H9 (cell line): ENCODE data around the gene ALCAM. TPM values are rescaled to one million over a fixed set of nuclear protein-coding genes. Genes with fewer than 3 reads are reported as not detected.

Source experiments
- DNase-seq: peaks from one replicate; pipeline ENCODE4 v3.0.0-alpha.2; 2017
- H2AFZ ChIP-seq: one replicate; pipeline ENCODE4 v1.6.1; 2013; ENCODE audit warnings: mild to moderate bottlenecking, low read length, control low read depth, moderate library complexity
- H2AK5ac ChIP-seq: 2 replicates; pipeline ENCODE4 v1.6.1; 2013; ENCODE audit warnings: low read length, control low read depth, mixed read lengths; ENCODE audit not compliant: insufficient read length
- H2BK120ac ChIP-seq: one replicate; pipeline ENCODE4 v1.6.1; 2013; ENCODE audit warnings: low read depth, mild to moderate bottlenecking, low read length, control low read depth, inconsistent platforms; ENCODE audit not compliant: poor library complexity, severe bottlenecking
- H2BK12ac ChIP-seq: 2 replicates; pipeline ENCODE4 v1.6.1; 2013; ENCODE audit warnings: low read length, control low read depth, mixed read lengths, low read depth; ENCODE audit not compliant: insufficient read length
- H2BK15ac ChIP-seq: 2 replicates; pipeline ENCODE4 v1.6.1; 2013; ENCODE audit warnings: low read depth, low read length, control low read depth
- H2BK20ac ChIP-seq: one replicate; pipeline ENCODE4 v1.6.1; 2013; ENCODE audit warnings: low read depth, mild to moderate bottlenecking, low read length, control low read depth, inconsistent platforms; ENCODE audit not compliant: poor library complexity, severe bottlenecking
- H2BK5ac ChIP-seq: 2 replicates; pipeline ENCODE4 v1.6.1; 2013; ENCODE audit warnings: low read length, control low read depth, mixed read lengths; ENCODE audit not compliant: insufficient read length
- H3K14ac ChIP-seq: 2 replicates; pipeline ENCODE4 v1.6.1; 2013; ENCODE audit warnings: low read length, control low read depth; ENCODE audit not compliant: insufficient read depth
- H3K18ac ChIP-seq: 2 replicates; pipeline ENCODE4 v1.6.1; 2013; ENCODE audit warnings: low read depth, mild to moderate bottlenecking, mixed read lengths, low read length, control low read depth; ENCODE audit not compliant: insufficient read length
- H3K23ac ChIP-seq: 2 replicates; pipeline ENCODE4 v1.6.1; 2013; ENCODE audit warnings: low read length, control low read depth, mixed read lengths, low read depth; ENCODE audit not compliant: insufficient read length
- H3K23me2 ChIP-seq: 2 replicates; pipeline ENCODE4 v1.6.1; 2013; ENCODE audit warnings: low read depth, mild to moderate bottlenecking, mixed read lengths, low read length, control low read depth; ENCODE audit not compliant: insufficient read length, poor library complexity, severe bottlenecking
- H3K27ac ChIP-seq: 2 replicates; pipeline ENCODE4 v1.5.1; 2013; ENCODE audit warnings: low read length, control low read depth, mixed read lengths, low read depth; ENCODE audit not compliant: insufficient read length
- H3K27me3 ChIP-seq: 2 replicates; pipeline ENCODE4 v1.6.1; 2013; ENCODE audit warnings: low read length, control low read depth, inconsistent platforms; ENCODE audit not compliant: insufficient read depth
- H3K4ac ChIP-seq: 2 replicates; pipeline ENCODE4 v1.6.1; 2013; ENCODE audit warnings: low read depth, mild to moderate bottlenecking, control low read depth, inconsistent platforms, low read length, moderate library complexity
- H3K4me1 ChIP-seq: 2 replicates; pipeline ENCODE4 v1.6.1; 2013; ENCODE audit warnings: low read length, control low read depth, inconsistent platforms; ENCODE audit not compliant: insufficient read depth
- H3K4me2 ChIP-seq: 2 replicates; pipeline ENCODE4 v1.6.1; 2013; ENCODE audit warnings: low read length, control low read depth, mixed read lengths; ENCODE audit not compliant: insufficient read length, insufficient read depth
- H3K56ac ChIP-seq: 2 replicates; pipeline ENCODE4 v1.6.1; 2013; ENCODE audit warnings: low read depth, mild to moderate bottlenecking, mixed read lengths, low read length, control low read depth; ENCODE audit not compliant: insufficient read length
- H3K79me1 ChIP-seq: 2 replicates; pipeline ENCODE4 v1.6.1; 2013; ENCODE audit warnings: low read depth, mild to moderate bottlenecking, moderate library complexity, low read length, control low read depth, inconsistent platforms; ENCODE audit not compliant: insufficient read depth, poor library complexity, severe bottlenecking
- H3K79me2 ChIP-seq: 2 replicates; pipeline ENCODE4 v1.6.1; 2013; ENCODE audit warnings: low read length, control low read depth, inconsistent platforms; ENCODE audit not compliant: insufficient read depth
- H3K9ac ChIP-seq: 2 replicates; pipeline ENCODE4 v1.6.1; 2013; ENCODE audit warnings: low read length, control low read depth, mixed read lengths; ENCODE audit not compliant: insufficient read length; ENCODE audit errors: extremely low read depth
- H3K9me3 ChIP-seq: one replicate; pipeline ENCODE4 v1.6.1; 2013; ENCODE audit warnings: low read depth, low read length, inconsistent platforms; ENCODE audit not compliant: control insufficient read depth
- H3T11ph ChIP-seq: one replicate; pipeline ENCODE4 v1.6.1; 2013; ENCODE audit warnings: mild to moderate bottlenecking, low read length, control low read depth, inconsistent platforms
- H4K20me1 ChIP-seq: one replicate; pipeline ENCODE4 v1.6.1; 2013; ENCODE audit not compliant: control insufficient read depth, insufficient read length, insufficient read depth
- H4K5ac ChIP-seq: 2 replicates; pipeline ENCODE4 v1.6.1; 2013; ENCODE audit warnings: low read depth, mild to moderate bottlenecking, mixed read lengths, low read length, control low read depth; ENCODE audit not compliant: insufficient read length
- H4K8ac ChIP-seq: replicated peaks from 2 replicates; pipeline ENCODE4 v1.6.1; 2013; ENCODE audit warnings: low read length, control low read depth, mixed read lengths, low read depth; ENCODE audit not compliant: insufficient read length
- H4K91ac ChIP-seq: 2 replicates; pipeline ENCODE4 v1.6.1; 2013; ENCODE audit warnings: low read depth, mild to moderate bottlenecking, moderate library complexity, mixed read lengths, low read length, control low read depth; ENCODE audit not compliant: insufficient read length
- H3K27ac Mint-ChIP-seq, 3 experiments: 2 replicates in 2 of 3; 3 replicates in 1 of 3; pipeline ENCODE4 v1.8.0; 2020 to 2021; ENCODE audit warnings: mixed read lengths in 3 of 3, mild to moderate bottlenecking in 1 of 3, moderate library complexity in 1 of 3
- H3K27me3 Mint-ChIP-seq: 2 replicates; pipeline ENCODE4 v1.8.0; 2021; ENCODE audit warnings: low read depth, mild to moderate bottlenecking, moderate library complexity, mixed read lengths
- H3K36me3 Mint-ChIP-seq, 3 experiments: 2 replicates in 2 of 3; 3 replicates in 1 of 3; pipeline ENCODE4 v1.8.0; 2020 to 2021; ENCODE audit warnings: low read depth in 3 of 3, mixed read lengths in 3 of 3; ENCODE audit not compliant: insufficient read depth in 1 of 3
- H3K4me1 Mint-ChIP-seq, 2 experiments: 2 replicates each; pipeline ENCODE4 v1.8.0; 2020; ENCODE audit warnings: mixed read lengths in 2 of 2
- H3K4me3 Mint-ChIP-seq, 2 experiments: 2 replicates in 1 of 2; 3 replicates in 1 of 2; pipeline ENCODE4 v1.8.0; 2020 to 2021; ENCODE audit warnings: mild to moderate bottlenecking in 2 of 2, mixed read lengths in 2 of 2, moderate library complexity in 1 of 2
- H3K9me3 Mint-ChIP-seq, 2 experiments: 2 replicates in 1 of 2; 3 replicates in 1 of 2; pipeline ENCODE4 v1.8.0; 2020; ENCODE audit warnings: mild to moderate bottlenecking in 2 of 2, mixed read lengths in 2 of 2, moderate library complexity in 1 of 2
- CTCF ChIP-seq: fragments of 200-600 bp; sonication (generic); conservative IDR thresholded peaks from 3 replicates; pipeline ENCODE4 v1.8.0; 2021; ENCODE audit warnings: antibody characterized with exemption, mild to moderate bottlenecking
- WGBS: extraction: QIAGEN DNeasy Blood & Tissue Kit; methylation state at CpG from one replicate; pipeline ENCODE4 v1.1.7; 2013; ENCODE audit warnings: missing lambda C conversion rate, low lambda C conversion rate, mixed read lengths; ENCODE audit not compliant: insufficient read length; ENCODE audit errors: extremely low coverage; 5-methylcytosine and 5-hydroxymethylcytosine counted together
- total RNA-seq: library from RNA; stranded (reverse); gene quantifications from 2 replicates; pipeline ENCODE4 v1.2.1, GENCODE V29; 2021

ALCAM gene
- total RNA-seq, 1 experiment from 2014 or later = 43.7 TPM

- no peak for TF ChIP-seq CTCF
- Histone ChIP-seq H3T11ph (no peak overlapping the region), H2BK5ac (no peak overlapping the region), H3K4ac (no peak overlapping the region), H3K56ac (no peak overlapping the region), H3K14ac (no peak overlapping the region), H2BK12ac (no peak overlapping the region), H4K5ac (no peak overlapping the region), H4K91ac (no peak overlapping the region), H4K20me1 (no peaks in the 10 kb centered on the region), H3K4me1 (no peaks in the 10 kb centered on the region), H3K79me2 (no peaks in the 10 kb centered on the region), H3K79me1 (no peaks in the 10 kb centered on the region), H2AK5ac (no peak overlapping the region), H3K27ac (no peak overlapping the region), H3K9me3 (no peaks in the 10 kb centered on the region), H3K4me2 (no peak overlapping the region), H2BK15ac (no peak overlapping the region), H3K23me2 (no peaks in the 10 kb centered on the region), H4K8ac (no peak overlapping the region), H2BK20ac (no peak overlapping the region), H3K18ac (no peak overlapping the region), H2AFZ (no peak overlapping the region), H2BK120ac (no peak overlapping the region), H3K23ac (no peak overlapping the region), H3K9ac (no peak overlapping the region), H3K27me3 (no peaks in the 10 kb centered on the region)
- Mint-ChIP-seq H3K27me3 (no peaks in the 10 kb centered on the region), H3K27ac (no peak overlapping the region), H3K9me3 (no peaks in the 10 kb centered on the region), H3K36me3 (no peaks in the 10 kb centered on the region), H3K4me3 (no peak overlapping the region), H3K4me1 (peaks cover 9 to 13% of the 10 kb centered on the region in 2 experiments)
- no peak for DNase-seq
- WGBS = no CpG with 5 or more reads among the region's 2 CpGs
Measured at GRCh38 chr3:105466495-105467404, 100.0 kb downstream of the ALCAM start.
